ENCODE results near the gene RPRD1B.
"Not testable (repeated sequence)": the region's sequence is repeated elsewhere in the genome, so short reads cannot be mapped to it uniquely, and the experiment has no call there.

Gene RPRD1B

DNA sequence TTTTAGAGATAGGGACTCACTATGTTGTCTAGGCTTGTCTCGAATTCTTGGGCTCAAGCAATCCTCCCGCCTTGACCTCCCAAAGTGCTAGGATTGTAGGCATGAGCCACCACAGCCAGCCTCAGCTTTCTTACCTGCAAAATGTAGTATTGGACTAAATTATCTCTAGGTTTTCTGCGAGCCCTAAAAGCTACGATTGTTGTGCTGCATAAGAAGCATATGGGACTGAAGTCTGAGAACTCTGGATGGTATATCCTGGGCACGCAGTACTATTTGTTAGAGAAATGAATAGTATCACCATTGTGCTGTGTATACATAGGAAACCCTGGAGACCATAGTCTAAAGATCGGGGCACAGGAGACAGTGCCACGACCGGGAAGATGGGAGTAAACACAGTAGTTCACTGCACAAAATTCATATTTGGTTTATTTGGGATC is 60.1 kb downstream of the RPRD1B start:
- H3K4me3 ChIP-seq (ENCODE audit: low read depth, low read length) = no peak overlapping the region
- TF ChIP-seq, protein P1, sequence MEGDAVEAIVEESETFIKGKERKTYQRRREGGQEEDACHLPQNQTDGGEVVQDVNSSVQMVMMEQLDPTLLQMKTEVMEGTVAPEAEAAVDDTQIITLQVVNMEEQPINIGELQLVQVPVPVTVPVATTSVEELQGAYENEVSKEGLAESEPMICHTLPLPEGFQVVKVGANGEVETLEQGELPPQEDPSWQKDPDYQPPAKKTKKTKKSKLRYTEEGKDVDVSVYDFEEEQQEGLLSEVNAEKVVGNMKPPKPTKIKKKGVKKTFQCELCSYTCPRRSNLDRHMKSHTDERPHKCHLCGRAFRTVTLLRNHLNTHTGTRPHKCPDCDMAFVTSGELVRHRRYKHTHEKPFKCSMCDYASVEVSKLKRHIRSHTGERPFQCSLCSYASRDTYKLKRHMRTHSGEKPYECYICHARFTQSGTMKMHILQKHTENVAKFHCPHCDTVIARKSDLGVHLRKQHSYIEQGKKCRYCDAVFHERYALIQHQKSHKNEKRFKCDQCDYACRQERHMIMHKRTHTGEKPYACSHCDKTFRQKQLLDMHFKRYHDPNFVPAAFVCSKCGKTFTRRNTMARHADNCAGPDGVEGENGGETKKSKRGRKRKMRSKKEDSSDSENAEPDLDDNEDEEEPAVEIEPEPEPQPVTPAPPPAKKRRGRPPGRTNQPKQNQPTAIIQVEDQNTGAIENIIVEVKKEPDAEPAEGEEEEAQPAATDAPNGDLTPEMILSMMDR (IDR thresholded peaks at IDR 0.05; ENCODE audit: low read depth, low read length) = no peak

DNA sequence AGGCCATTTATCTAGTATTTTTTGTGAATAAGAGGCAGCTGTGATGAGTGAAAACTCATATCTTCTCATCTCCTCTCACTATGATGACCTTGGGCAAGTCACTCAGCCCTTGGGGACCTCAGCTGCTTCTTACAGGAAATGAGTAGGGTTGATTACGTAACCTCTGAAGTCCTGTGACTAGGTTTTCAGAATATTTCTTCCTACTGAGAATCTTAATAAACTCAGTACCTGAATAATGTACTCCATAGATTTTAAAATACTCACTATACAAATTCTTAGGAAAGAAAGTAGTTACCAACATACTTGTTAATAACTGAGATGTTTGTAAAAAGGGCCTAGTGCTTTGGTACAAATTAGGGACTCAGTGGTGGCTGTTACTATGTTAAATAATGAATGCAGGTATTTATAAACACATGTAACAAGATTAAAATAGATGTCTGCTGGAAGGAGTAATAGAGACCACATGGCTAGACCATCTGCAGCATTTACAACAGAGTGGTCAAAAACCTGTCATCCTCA is 60.9 kb downstream of the RPRD1B start:
- H3K4me3 ChIP-seq (ENCODE audit: low read depth, low read length) = no peak overlapping the region
- TF ChIP-seq, protein P1 (IDR thresholded peaks at IDR 0.05; ENCODE audit: low read depth, low read length) = no peak

DNA sequence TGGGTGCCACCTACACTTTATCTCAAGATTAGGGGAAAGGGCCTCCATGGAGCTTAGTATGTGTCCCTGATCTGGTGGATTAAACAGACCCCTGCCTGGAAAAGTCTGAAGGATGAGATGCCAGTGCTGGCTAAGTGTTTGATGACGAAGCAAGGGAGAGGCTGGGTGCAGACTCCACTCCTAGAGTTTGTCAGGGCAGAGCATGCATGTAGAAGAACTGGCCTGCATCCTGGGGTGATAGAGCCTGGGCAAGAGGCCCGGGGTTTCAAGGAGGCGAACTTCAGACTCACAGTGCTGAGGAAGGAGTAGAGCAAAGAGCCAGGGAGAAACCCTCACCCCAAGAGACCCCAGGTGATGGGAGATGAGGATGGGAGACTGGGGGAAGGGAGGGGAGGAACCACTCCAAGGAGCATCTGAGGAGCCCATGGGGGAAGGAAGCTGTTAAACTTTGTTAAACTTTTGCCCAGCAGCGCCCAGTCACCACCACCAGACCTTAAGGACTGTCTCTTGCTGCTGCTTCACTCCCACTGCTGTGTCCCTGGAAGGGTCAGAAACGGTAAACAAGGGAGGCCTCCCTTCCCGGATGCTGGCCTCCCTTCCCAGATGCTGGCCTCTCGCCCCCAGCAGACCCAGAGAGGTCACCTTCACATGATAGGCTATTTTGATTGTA is 61.6 kb downstream of the RPRD1B start:
- TF ChIP-seq, protein P1 (IDR thresholded peaks at IDR 0.05; ENCODE audit: low read depth, low read length) = no peak
- no peak overlapping the region for H3K4me3 ChIP-seq (ENCODE audit: low read depth, low read length)

DNA sequence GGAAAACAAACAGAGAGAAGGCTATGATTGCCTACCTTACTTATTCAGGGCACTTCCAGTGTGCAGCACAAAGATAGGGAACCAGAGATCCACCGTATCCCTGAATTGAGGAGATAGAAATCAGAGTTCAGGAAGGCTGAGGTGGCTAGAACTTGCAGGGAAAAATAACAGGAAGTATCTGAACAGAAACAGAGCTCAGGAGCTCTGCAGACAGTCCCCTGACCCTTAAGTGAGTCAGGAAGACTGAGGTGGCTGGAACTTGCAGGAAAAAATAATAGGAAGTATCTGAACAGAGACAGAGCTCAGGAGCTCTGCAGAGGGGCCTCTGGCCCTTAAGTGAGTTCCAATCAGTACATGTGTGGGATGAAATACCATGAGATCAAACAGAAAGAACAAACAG is 65.4 kb downstream of the RPRD1B start:
- no peak overlapping the region for H3K4me3 ChIP-seq (ENCODE audit: low read depth, low read length)
- TF ChIP-seq, protein P1 (IDR thresholded peaks at IDR 0.05; ENCODE audit: low read depth, low read length) = no peak

DNA sequence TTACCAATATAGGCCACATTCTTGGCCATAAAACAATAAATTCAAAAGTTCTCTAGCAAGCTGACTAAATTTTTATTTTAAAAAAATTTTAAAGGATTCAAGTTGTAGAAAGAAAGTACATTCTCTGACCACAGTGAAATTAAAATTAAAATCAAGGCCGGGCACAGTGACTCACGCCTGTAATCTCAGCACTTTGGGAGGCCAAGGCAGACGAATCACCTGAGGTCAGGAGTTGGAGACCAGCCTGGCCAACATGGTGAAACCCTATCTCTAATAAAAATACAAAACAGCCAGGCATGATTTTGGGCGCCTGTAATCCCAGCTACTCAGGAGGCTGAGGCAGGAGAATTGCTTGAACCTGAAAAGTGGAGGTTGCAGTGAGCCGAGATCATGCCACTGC is 68.7 kb downstream of the RPRD1B start:
- H3K4me3 ChIP-seq (ENCODE audit: low read depth, low read length) = not testable (repeated sequence)

DNA sequence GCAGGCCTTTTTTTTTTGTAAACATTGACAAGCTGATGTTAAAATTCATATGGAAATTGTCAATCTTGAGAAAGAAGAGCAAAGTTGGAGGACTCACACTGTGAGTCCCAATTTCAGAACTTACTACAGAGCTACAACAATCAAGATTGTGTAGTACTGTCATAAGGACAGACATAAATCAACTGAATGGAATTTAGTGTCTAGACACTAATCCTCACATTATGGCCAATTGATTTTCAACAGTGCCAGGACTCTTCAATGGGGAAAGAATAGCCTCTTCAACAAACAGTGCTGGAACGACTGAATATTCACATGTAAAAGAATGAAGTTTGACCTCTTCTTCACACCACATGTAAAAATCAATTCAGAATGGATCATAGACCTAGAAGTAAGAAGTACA is 70.7 kb downstream of the RPRD1B start:
- H3K4me3 ChIP-seq (ENCODE audit: low read depth, low read length) = no peak overlapping the region
- TF ChIP-seq, protein P1 (IDR thresholded peaks at IDR 0.05; ENCODE audit: low read depth, low read length) = no peak

DNA sequence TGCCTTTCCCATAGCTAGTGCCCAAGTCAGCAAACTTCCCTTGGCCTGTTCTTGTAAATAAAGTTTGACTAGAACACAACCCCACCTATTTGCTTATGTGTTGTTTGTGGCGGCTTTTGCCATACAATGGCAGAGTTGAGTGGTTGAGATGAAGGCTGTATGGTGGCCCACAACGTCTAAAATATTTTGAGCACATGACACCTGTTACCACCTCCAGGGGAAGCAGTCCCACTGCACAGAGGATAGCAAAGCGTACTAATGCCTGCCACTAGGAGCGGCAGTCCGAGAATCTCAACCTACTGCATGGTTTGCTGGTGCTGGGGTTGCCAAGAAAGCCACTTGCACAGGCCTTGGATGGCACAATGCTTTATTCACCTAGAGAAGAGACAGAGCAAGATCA is 72.9 kb downstream of the RPRD1B start:
- TF ChIP-seq, protein P1 (IDR thresholded peaks at IDR 0.05; ENCODE audit: low read depth, low read length) = no peak

DNA sequence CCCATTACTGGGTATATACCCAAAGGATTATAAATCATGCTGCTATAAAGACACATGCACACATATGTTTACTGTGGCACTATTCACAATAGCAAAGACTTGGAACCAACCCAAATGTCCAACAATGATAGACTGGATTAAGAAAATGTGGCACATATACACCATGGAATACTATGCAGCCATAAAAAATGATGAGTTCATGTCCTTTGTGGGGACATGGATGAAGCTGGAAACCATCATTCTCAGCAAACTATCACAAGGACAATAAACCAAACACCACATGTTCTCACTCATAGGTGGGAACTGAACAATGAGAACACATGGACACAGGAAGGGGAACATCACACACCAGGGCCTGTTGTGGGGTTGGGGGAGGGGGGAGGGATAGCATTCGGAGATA is 73.8 kb downstream of the RPRD1B start:
- H3K4me3 ChIP-seq (ENCODE audit: low read depth, low read length) = not testable (repeated sequence)

More for the DNA sequence above, 72.9 kb downstream of the RPRD1B start:
- no peak overlapping the region for H3K4me3 ChIP-seq (ENCODE audit: low read depth, low read length)

DNA sequence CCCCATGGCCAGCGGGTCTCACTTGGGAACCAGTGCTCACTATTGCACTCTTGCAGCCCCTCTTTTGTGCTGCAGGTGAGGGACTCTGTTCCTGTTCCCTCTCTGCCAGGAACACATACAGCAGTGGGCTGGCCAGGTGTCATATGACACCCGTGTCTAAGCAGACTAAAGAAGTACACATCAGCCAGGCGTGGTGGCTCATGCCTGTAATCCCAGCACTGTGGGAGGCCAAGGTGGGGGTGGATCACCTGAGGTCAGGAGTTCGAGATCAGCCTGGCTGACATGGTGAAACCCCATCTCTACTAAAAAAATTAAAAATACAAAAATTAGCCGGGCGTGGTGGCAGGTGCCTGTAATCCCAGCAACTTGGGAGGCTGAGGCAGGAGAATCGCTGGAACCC is 74.4 kb downstream of the RPRD1B start:
- not testable (repeated sequence) for H3K4me3 ChIP-seq (ENCODE audit: low read depth, low read length)
